Tibial artery (tissue), 4 donors: Measurements from ENCODE around the gene NECTIN2.

Experiments used
- DNase-seq, 2 donors: peaks; one replicate each; pipeline ENCODE4 v3.0.0-alpha.2; 2019
- H3K27ac ChIP-seq, 2 donors: fragments of 200-600 bp; sonication (generic) in 1 of 2; 1 replicate in 1 of 2; 2 replicates in 1 of 2; pipeline ENCODE4 v1.5.1; 2018 to 2019; ENCODE audit warnings: mild to moderate bottlenecking in 1 of 2
- H3K27me3 ChIP-seq, 2 donors: fragments of 200-600 bp; sonication (generic) in 1 of 2; one replicate each; pipeline versions ENCODE4 v1.5.1 to v1.6.0; 2016 to 2019
- H3K36me3 ChIP-seq, 3 donors: fragments of 200-600 bp; sonication (generic) in 2 of 3; one replicate each; pipeline ENCODE4 v1.5.1; 2016 to 2019; ENCODE audit warnings: mild to moderate bottlenecking in 2 of 3
- H3K4me1 ChIP-seq, 4 donors: fragments of 200-600 bp; sonication (generic) in 2 of 4; 1 replicate in 3 of 4; 2 replicates in 1 of 4; pipeline ENCODE4 v1.5.1; 2016 to 2019
- H3K4me3 ChIP-seq, 2 donors: fragments of 200-600 bp; sonication (generic) in 1 of 2; 1 replicate in 1 of 2; 2 replicates in 1 of 2; pipeline ENCODE4 v1.5.1; 2018 to 2019; ENCODE audit warnings: mild to moderate bottlenecking in 2 of 2
- H3K9me3 ChIP-seq, 3 donors: fragments of 200-600 bp; sonication (generic) in 1 of 3; one replicate each; pipeline ENCODE4 v1.5.1; 2016 to 2019
- intact Hi-C: fragments of 100-400 bp; cut with DNase I; formaldehyde crosslinking; loops from one replicate; pipeline ENCODE4 v1.15.0; 2023; ENCODE audit warnings: low total_unique reads
- TF ChIP-seq, protein P1 (sequence below), 2 experiments: fragments of 200-600 bp in 1 of 2; fragments of 450-650 bp in 1 of 2; IDR thresholded peaks; one replicate each; pipeline ENCODE4 v1.5.1; 2017 to 2019; ENCODE audit warnings: antibody characterized with exemption in 2 of 2, mild to moderate bottlenecking in 1 of 2, moderate library complexity in 1 of 2

The NECTIN2 gene

GRCh38 chr19:44847144-44848035, 1.3 kb downstream of the NECTIN2 start:
- DNase-seq, result peak; percentile 80 to 89
- H3K9me3 ChIP-seq, result no peaks in the 10 kb centered on the region
- TF ChIP-seq, protein P1, sequence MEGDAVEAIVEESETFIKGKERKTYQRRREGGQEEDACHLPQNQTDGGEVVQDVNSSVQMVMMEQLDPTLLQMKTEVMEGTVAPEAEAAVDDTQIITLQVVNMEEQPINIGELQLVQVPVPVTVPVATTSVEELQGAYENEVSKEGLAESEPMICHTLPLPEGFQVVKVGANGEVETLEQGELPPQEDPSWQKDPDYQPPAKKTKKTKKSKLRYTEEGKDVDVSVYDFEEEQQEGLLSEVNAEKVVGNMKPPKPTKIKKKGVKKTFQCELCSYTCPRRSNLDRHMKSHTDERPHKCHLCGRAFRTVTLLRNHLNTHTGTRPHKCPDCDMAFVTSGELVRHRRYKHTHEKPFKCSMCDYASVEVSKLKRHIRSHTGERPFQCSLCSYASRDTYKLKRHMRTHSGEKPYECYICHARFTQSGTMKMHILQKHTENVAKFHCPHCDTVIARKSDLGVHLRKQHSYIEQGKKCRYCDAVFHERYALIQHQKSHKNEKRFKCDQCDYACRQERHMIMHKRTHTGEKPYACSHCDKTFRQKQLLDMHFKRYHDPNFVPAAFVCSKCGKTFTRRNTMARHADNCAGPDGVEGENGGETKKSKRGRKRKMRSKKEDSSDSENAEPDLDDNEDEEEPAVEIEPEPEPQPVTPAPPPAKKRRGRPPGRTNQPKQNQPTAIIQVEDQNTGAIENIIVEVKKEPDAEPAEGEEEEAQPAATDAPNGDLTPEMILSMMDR (IDR thresholded peaks at IDR 0.05), result no peak
- peak overlapping the region; percentile 91 to 93 for H3K27ac ChIP-seq
- peaks cover 0 to 52% (median 33%) of the 10 kb centered on the region in 4 donors for H3K4me1 ChIP-seq
- H3K4me3 ChIP-seq, result peak overlapping the region; percentile 90 to 94
- intact Hi-C loops, result no loop called here
- no peaks in the 10 kb centered on the region for H3K27me3 ChIP-seq
- peaks cover 0 to 9% (median 0%) of the 10 kb centered on the region in 3 donors for H3K36me3 ChIP-seq

DNA sequence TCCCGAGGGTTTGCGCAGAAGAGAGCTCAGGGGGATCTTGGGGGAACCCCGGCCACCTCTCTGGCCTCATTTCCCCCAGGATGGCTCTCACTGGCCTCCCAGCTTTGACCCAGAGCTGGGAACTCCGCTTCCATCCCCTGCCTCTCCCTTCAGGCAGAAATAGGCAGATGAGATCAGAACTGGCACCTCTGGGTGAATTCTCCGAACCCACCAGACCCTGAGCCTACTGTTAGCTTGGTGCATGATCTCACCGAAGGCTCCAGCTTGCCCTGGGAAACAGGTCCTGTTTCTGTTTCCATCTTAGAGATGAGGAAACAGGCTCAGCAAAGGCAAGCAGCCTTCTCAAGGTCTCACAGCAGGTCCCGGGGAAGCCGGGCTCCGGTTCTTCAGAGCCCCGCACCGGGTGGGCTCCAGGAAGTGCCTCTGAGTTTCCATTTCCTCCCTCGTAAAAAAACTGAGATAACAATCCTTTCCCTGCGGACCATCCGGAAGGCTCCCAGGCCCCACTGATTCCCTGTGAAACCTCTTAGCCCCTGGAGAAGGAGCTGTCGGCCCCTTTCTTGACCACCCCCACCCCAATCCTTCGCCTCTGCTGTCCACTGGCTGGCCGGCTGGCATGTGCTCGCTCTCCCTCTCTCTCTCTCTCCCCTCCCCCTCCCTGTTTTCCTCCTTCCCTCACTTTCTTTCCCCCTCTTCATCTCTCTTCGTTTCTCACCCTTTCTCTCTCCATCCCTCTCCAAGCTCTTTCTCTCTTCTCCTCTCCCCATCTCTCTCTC, 2.1 kb downstream of the NECTIN2 start:
- Histone ChIP-seq H3K27ac (peak overlapping the region; percentile 91 to 93), H3K27me3 (no peaks in the 10 kb centered on the region), H3K4me3 (peak overlapping the region; percentile 90 to 94), H3K4me1 (peaks cover 0 to 52% (median 33%) of the 10 kb centered on the region in 4 donors), H3K9me3 (no peaks in the 10 kb centered on the region), H3K36me3 (peaks cover 0 to 13% (median 0%) of the 10 kb centered on the region in 3 donors)
- intact Hi-C loops, result no loop called here
- peak in 1 of 2 donors; percentile 33 for DNase-seq
- TF ChIP-seq, protein P1 (IDR thresholded peaks at IDR 0.05), result no peak

GRCh38 chr19:44848812-44849447, 2.8 kb downstream of the NECTIN2 start:
- DNase-seq, result no peak
- peaks cover 0 to 52% (median 33%) of the 10 kb centered on the region in 4 donors for H3K4me1 ChIP-seq
- peak overlapping the region; percentile 90 to 94 for H3K4me3 ChIP-seq

GRCh38 chr19:44850641-44851109, 4.6 kb downstream of the NECTIN2 start:
- no peak for DNase-seq
- peaks cover 0 to 16% (median 0%) of the 10 kb centered on the region in 3 donors for H3K36me3 ChIP-seq
- no peak overlapping the region for H3K27ac ChIP-seq
- TF ChIP-seq, protein P1 (IDR thresholded peaks at IDR 0.05), result no peak
- H3K4me3 ChIP-seq, result no peak overlapping the region
- peaks cover 0 to 39% (median 22%) of the 10 kb centered on the region in 4 donors for H3K4me1 ChIP-seq
- no peaks in the 10 kb centered on the region for H3K9me3 ChIP-seq
- no peaks in the 10 kb centered on the region for H3K27me3 ChIP-seq
- intact Hi-C loops, result no loop called here

More at GRCh38 chr19:44848812-44849447, 2.8 kb downstream of the NECTIN2 start:
- Histone ChIP-seq H3K9me3 (no peaks in the 10 kb centered on the region), H3K27me3 (no peaks in the 10 kb centered on the region), H3K27ac (peak overlapping the region; percentile 91 to 93), H3K36me3 (peaks cover 0 to 16% (median 0%) of the 10 kb centered on the region in 3 donors)
- intact Hi-C loops, result no loop called here
- TF ChIP-seq, protein P1 (IDR thresholded peaks at IDR 0.05), result no peak

GRCh38 chr19:44851427-44851826, 5.3 kb downstream of the NECTIN2 start:
- H3K27ac ChIP-seq, result no peak overlapping the region
- H3K36me3 ChIP-seq, result peaks cover 0 to 16% (median 0%) of the 10 kb centered on the region in 3 donors
- no peaks in the 10 kb centered on the region for H3K9me3 ChIP-seq
- H3K4me1 ChIP-seq, result peaks cover 0 to 45% (median 24%) of the 10 kb centered on the region in 4 donors
- TF ChIP-seq, protein P1 (IDR thresholded peaks at IDR 0.05), result no peak
- no peak for DNase-seq
- intact Hi-C loops, result no loop called here
- no peak overlapping the region for H3K4me3 ChIP-seq
- no peaks in the 10 kb centered on the region for H3K27me3 ChIP-seq
